NCI-H2107 (cell line): Measurements from ENCODE around the gene VSIG2.
"Not testable (repeated sequence)": the region's sequence is repeated elsewhere in the genome, so short reads cannot be mapped to it uniquely, and the experiment has no call there.

Source experiments
- DNase-seq: peaks from one replicate; lab custom pipeline; 2025; lab: John Stamatoyannopoulos, UW

Gene VSIG2

GRCh38 chr11:124751741-124752470 is at the start of gene VSIG2:
Gene VSIG2 (minus strand): TSS chr11:124752255. CDS start chr11:124752137, 118 bp downstream.
- no peak for DNase-seq

- no peak for DNase-seq
These were observed 49.0 kb upstream of the VSIG2 start for GRCh38 chr11:124801014-124801413.

- DNase-seq: no peak
These were observed 48.3 kb upstream of the VSIG2 start, which contains the start of gene MSANTD2 for GRCh38 chr11:124800226-124800929. Gene MSANTD2 (minus strand): TSS chr11:124800406. CDS start chr11:124800380, 26 bp downstream.

- no peak for DNase-seq
These were observed 47.5 kb upstream of the VSIG2 start for GRCh38 chr11:124799348-124800225.

- no peak for DNase-seq
These were observed 46.9 kb upstream of the VSIG2 start for GRCh38 chr11:124798991-124799347.

GRCh38 chr11:124796312-124796711 is 44.3 kb upstream of the VSIG2 start:
- DNase-seq: no peak

GRCh38 chr11:124793466-124794278 is 41.6 kb upstream of the VSIG2 start:
- no peak for DNase-seq

- no peak for DNase-seq
These were observed 39.7 kb upstream of the VSIG2 start for GRCh38 chr11:124791626-124792341.

- DNase-seq: no peak
These were observed 36.5 kb upstream of the VSIG2 start for GRCh38 chr11:124788521-124788920.

GRCh38 chr11:124784051-124784450 is 32.0 kb upstream of the VSIG2 start:
- DNase-seq: no peak

GRCh38 chr11:124783002-124783401 is 30.9 kb upstream of the VSIG2 start:
- no peak for DNase-seq

GRCh38 chr11:124779568-124779967 is 27.5 kb upstream of the VSIG2 start:
- no peak for DNase-seq

- DNase-seq: no peak
These were observed 26.2 kb upstream of the VSIG2 start for GRCh38 chr11:124778281-124778680.

- no peak for DNase-seq
These were observed 25.0 kb upstream of the VSIG2 start for GRCh38 chr11:124776865-124777645.

- not testable (repeated sequence) for DNase-seq
These were observed 18.9 kb upstream of the VSIG2 start for GRCh38 chr11:124770959-124771358.

- DNase-seq: no peak
These were observed 18.0 kb upstream of the VSIG2 start for GRCh38 chr11:124769806-124770774.

- DNase-seq: no peak
These were observed 16.9 kb upstream of the VSIG2 start for GRCh38 chr11:124768914-124769313.

- DNase-seq: no peak
These were observed 14.1 kb upstream of the VSIG2 start for GRCh38 chr11:124766156-124766555.
